ENCODE measurements around the gene GARS1.

DNA sequence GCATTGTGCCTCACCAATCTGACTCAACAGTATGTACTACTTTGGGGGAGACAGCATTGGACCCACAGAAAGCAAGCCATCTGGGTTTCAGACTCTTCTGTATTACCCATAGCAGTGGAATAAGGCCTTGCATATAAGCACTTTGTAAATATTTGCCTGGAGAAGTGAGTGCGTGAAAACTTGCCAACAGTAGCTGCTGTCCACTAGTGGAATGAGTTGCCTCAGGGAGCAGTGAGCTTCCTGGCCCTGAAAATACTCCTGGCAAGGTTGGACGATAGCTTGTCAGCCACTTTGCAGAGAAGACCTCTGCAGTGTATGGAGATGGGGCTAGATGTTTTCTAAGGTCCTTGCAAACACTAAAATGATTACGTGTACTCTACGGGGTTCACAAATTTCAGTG lies 21.6 kb downstream of the GARS1 start:
- TF ChIP-seq, protein P1, sequence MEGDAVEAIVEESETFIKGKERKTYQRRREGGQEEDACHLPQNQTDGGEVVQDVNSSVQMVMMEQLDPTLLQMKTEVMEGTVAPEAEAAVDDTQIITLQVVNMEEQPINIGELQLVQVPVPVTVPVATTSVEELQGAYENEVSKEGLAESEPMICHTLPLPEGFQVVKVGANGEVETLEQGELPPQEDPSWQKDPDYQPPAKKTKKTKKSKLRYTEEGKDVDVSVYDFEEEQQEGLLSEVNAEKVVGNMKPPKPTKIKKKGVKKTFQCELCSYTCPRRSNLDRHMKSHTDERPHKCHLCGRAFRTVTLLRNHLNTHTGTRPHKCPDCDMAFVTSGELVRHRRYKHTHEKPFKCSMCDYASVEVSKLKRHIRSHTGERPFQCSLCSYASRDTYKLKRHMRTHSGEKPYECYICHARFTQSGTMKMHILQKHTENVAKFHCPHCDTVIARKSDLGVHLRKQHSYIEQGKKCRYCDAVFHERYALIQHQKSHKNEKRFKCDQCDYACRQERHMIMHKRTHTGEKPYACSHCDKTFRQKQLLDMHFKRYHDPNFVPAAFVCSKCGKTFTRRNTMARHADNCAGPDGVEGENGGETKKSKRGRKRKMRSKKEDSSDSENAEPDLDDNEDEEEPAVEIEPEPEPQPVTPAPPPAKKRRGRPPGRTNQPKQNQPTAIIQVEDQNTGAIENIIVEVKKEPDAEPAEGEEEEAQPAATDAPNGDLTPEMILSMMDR (IDR thresholded peaks at IDR 0.05; ENCODE audit: low read length) = no peak
- TF ChIP-seq EZH2 (IDR thresholded peaks at IDR 0.05; ENCODE audit: borderline replicate concordance, low read length) = no peak
